Left lobe of liver (tissue), 2 donors: ENCODE data around the gene TRAPPC11. TPM values are rescaled to one million over a fixed set of nuclear protein-coding genes. Genes with fewer than 3 reads are reported as not detected.
A peak's percentile ranks its signal among the peaks of the same experiment; 100 is the strongest.
"Not testable (repeated sequence)": the region's sequence is repeated elsewhere in the genome, so short reads cannot be mapped to it uniquely, and the experiment has no call there.

Experiments
- ATAC-seq: fragments of 200-7000 bp; cut with Tn5 transposase; one replicate; pipeline ENCODE4 v1.9.1; 2020; ENCODE audit warnings: mild to moderate bottlenecking, moderate library complexity
- DNase-seq: peaks from one replicate; pipeline ENCODE4 v3.0.0-alpha.2; 2020; ENCODE audit warnings: low spot score
- total RNA-seq: library from RNA; stranded (reverse); gene quantifications from one replicate; pipeline ENCODE4 v1.2.1, GENCODE V29; 2021
- donor health status: DM: no; HTN: no; CAD: no; lungs with moderate emphysema.
- donor health status: DM: no; HTN: yes; CAD: no.

TRAPPC11 gene
- total RNA-seq = 15.6 TPM

DNA sequence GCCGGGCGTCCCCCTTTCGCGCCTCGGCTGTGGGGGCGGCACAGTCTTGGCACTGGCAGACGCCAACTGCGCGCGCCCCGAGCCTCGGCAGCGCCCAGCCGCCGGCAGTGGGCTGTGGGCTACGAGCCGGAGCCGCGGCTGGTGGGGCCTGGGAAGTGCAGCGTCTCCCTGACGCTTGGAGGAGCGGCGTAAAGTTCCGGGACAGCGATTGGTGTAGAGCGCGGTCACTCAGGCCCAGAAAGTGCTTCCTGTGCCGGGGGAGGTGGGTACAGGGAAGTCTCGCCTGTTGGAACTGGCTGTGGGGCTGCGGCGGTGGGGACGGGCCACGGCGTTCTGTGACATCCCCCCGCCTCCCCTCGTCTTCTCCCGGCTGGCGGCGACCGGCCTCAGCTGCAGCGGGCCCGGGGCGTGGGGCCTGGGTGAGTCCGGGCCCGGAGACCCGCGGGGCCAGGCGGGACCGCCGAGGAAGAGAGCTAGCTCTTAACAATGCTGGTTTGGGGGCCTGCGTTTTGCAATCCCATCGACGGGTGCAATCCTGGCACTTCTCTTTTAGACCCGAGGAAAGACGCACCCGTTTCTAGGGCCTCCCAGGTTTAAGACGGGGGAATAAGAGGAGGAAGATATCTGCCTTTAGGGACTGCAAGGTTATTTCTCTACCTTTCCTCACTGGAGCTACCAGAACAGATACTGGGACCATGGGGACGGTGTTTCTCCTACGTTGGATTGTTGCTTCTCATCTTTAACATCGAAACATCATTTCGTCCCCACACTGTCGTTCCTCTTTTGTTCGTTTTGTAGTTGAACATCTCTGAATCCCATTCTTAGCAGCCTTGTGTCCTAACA lies at the start of gene TRAPPC11, which contains the start of gene RWDD4:
TSS of gene TRAPPC11 (plus strand) at position 265 of the 843 bp plus-strand sequence. CDS start 4,575 bp downstream, outside the sequence.
TSS of gene RWDD4 (minus strand) at position 157 of the 843 bp plus-strand sequence. CDS start 233 bp downstream, outside the sequence.
- peak; percentile 98 for ATAC-seq
- DNase-seq = peak; percentile 99

DNA sequence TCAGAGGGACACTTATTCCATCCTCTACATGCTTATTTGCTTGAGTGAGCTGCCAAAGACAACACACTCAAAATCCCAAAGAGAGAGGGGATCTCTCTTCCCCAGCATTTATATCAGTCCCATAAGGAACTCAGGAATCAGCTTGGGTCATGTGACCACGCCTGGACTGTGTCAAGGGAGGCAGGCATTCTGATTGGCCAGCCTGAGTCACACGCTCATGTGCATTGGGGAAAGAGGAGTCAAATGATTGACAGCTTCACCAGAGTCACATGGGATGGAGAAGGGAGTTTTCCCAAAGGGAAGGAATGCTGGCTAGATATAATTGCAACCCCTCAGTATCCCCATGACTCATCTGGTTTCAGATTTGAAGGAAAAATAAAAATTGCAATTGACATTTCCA lies 49.1 kb upstream of the TRAPPC11 start:
- no peak for ATAC-seq
- no peak for DNase-seq

GRCh38 chr4:183610613-183611012 lies 48.5 kb upstream of the TRAPPC11 start:
- DNase-seq (no peak), ATAC-seq (no peak)

DNA sequence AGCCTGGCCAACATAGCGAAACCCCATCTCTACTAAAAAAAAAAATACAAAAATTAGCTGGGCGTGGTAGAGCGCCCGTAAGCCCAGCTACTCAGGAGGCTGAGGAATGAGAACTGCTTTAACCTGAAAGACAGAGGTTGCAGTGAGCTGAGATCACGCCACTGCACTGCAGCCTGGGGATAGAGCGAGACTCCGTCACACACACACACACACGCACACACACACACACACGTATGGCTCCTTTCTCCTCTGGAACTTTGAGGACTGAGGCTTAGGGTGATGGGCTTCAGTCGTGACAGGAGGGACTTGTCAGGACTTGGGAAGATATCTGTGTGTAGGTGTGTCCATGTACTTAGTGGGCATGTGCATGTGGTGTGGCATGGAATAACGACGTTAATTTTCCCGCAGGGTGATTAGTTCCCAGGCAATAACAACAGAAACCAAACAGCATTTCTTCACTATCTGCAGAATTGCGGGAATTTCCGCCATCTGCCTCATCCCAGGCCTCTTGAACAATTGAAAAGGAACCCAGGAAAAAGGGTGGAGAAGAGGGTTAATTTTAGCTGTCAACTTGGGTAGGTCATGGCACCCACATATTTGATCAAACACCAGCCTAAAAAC lies 47.8 kb upstream of the TRAPPC11 start:
- ATAC-seq (no peak), DNase-seq (no peak)

- DNase-seq (no peak), ATAC-seq (no peak)
Observed at GRCh38 chr4:183612329-183613250, 46.5 kb upstream of the TRAPPC11 start.

GRCh38 chr4:183617075-183617474 lies 42.0 kb upstream of the TRAPPC11 start:
- DNase-seq (no peak), ATAC-seq (no peak)

DNA sequence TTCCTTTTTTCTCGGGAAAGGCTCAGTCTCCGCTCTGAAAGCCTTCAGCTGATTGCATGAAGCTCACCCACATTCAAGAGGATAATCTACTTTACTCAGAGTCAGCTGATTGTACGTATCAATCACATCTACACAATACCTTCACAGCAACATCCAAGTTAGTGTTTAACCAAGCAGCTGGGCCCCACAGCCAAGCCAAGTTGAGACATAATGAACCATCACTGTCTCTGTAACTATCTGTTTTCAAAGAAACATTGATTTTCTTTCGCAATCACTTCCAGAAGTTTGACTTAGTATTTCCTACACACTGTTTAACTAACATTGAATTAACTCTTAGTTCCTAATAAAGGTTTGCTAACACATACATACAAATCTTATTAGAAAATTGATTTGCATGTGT lies 40.4 kb upstream of the TRAPPC11 start:
- ATAC-seq = peak; percentile 86
- DNase-seq = peak; percentile 68

GRCh38 chr4:183620421-183620820 lies 38.7 kb upstream of the TRAPPC11 start:
- peak; percentile 26 for ATAC-seq
- no peak for DNase-seq

- DNase-seq (no peak), ATAC-seq (peak; percentile 48)
Observed at GRCh38 chr4:183621875-183622274, 37.2 kb upstream of the TRAPPC11 start.

DNA sequence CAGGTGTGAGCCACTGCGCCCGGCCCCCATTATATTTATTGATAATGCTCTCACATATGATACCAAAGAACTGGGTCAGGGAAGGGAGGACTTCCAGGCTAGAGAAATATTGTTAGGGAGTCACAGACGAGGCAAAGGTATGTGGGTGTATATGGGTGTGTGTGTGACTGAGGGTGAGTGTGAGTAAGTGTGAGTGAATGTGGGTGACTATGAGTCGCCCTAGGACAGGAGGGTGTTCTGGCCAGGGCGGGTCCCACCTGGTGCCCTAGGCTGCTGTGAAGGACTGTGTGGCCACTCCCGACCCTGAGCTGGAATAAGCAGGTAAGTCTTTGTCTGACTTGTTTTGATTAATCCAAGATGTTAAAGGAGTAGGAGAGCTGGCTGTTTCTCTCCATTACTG lies 34.5 kb upstream of the TRAPPC11 start:
- ATAC-seq (no peak), DNase-seq (no peak)

DNA sequence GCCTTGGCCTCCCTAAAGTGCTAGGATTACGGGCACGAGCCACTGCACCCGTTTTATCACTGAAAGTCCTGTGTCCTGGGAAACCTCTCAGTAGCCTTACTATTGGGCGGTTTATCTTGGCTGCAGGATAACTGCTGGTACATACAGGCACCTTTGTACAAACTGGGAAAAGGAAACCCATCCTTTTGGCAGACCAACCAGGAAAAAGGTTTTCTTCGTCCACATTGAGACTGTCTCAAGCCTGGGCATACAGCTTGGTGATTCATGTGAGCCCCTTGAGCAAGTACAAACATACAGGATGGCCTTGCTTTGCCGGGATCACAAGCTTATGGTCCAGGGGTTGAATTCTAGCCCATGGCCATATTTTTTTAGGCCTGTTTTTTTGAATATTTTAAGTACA lies 32.9 kb upstream of the TRAPPC11 start:
- ATAC-seq (no peak), DNase-seq (no peak)

- ATAC-seq, DNase-seq: not testable (repeated sequence)
Observed at GRCh38 chr4:183627286-183627685, 31.8 kb upstream of the TRAPPC11 start.

- no peak for DNase-seq
- no peak for ATAC-seq
Observed at GRCh38 chr4:183627979-183628588, 31.0 kb upstream of the TRAPPC11 start.

DNA sequence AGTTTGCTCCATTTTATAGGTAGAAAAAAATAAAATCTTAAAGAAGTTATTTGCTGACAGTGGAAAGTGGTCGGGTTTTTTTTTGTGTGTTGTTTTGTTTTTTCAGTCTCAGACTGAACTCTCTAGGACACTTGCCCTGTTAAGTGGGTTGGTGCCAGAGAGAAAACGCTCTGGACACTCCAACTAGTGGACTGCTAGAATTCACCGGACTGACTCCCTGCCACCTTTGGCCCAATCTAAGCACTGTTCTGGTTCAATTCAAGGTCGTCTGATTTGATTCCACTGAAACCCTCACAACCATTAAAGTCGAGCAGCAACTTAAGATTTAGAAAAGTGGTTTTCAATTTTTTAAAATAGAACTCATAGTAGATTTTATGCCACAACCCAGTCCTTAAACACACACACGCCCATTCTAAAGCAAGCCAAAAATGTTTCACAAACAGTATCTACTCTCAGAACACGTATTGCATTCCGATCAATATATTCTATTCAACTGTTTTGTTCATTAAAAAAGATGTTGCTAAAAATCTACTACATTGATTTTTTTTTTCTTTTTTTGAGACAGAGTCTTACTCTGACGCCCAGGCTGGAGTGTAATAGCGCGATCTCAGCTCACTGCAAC lies 27.4 kb upstream of the TRAPPC11 start:
- ATAC-seq = peak; percentile 97
- DNase-seq = peak; percentile 76

DNA sequence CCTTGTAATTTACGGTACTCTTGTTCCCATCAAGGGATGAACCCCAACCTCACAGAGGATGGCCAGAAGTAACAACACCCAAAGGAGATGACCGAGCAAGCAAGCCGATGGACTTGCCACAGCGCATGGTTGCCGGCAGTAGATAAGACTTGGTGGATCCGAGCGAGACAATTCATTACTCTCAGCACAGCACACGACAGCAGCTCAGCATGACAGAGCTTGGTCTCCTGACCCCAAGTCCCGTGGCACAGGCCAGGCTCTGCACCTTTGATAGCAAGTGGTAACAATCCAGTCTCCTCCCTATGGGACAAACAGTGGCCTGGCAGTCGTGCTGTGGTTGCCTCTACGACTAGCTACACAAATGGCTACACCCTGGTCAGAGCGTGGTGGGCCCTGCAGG lies 26.4 kb upstream of the TRAPPC11 start:
- DNase-seq (no peak), ATAC-seq (no peak)

DNA sequence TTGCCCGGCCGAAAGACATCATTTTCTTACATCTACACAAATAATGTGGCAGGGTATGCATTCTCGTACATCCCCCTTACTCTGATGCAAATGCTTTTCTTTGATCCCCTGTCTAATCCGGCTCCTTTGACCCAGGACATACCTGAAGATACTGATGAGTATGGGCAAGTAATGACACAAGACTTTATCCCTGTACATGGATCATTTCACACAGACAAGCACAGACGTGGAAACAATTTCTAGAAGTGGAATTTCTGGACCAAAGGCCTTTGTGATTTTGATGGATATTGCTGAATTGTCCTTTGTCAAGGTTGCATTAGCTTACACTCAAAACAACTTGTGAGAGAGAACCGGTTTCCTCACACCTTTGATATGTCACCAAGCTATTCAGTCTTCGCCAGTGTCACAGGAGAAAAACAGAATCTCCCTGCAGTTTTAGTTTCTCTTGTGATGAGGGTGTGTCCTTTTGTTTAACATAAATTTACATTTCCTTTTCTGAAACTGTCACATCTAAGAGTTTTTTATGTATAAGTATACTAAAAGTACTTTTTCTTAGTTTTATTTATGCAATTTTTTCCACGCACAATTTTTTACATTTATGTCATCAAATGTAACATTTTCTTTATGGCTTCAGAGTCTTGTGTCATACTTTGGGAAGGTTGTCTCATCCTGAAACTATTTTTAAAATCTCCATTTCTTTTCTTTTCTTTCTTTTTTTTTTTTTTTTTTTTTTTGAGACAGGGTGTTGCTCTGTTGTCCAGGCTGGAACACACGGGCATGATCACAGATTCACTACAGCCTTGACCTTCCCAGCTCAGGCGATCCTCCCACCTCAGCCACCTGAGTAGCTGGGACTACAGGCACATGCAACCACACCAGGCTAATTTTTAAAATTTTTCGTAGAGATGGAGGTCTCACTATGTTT lies 25.4 kb upstream of the TRAPPC11 start:
- no peak for DNase-seq
- ATAC-seq = no peak

- no peak for DNase-seq
- ATAC-seq = no peak
Observed at GRCh38 chr4:183635321-183635720, 23.8 kb upstream of the TRAPPC11 start.

- no peak for ATAC-seq
Observed at GRCh38 chr4:183635741-183636140, 23.4 kb upstream of the TRAPPC11 start.

GRCh38 chr4:183636503-183636902 lies 22.6 kb upstream of the TRAPPC11 start:
- DNase-seq (no peak), ATAC-seq (peak; percentile 56)

More at GRCh38 chr4:183635741-183636140, 23.4 kb upstream of the TRAPPC11 start:
- DNase-seq = no peak
